NCI-H345 treated with DMSO at 0.1 percent for 48 hours (cell line): Measurements from ENCODE around the gene ADRA2B.
"Not testable (repeated sequence)": the region's sequence is repeated elsewhere in the genome, so short reads cannot be mapped to it uniquely, and the experiment has no call there.

ENCODE experiments used
- DNase-seq: peaks from one replicate; lab custom pipeline; 2025; ENCODE audit not compliant: unreplicated experiment; lab: John Stamatoyannopoulos, UW

ADRA2B gene

GRCh38 chr2:96116424-96116878 lies at the start of gene ADRA2B:
Gene ADRA2B, minus strand, starts transcription at chr2:96116571. Its CDS starts 422 bp downstream, at chr2:96116149.
- no peak for DNase-seq

- DNase-seq, result no peak
Observed at GRCh38 chr2:96164459-96165184, 48.3 kb upstream of the ADRA2B start.

GRCh38 chr2:96163768-96164429 lies 47.5 kb upstream of the ADRA2B start:
- DNase-seq, result no peak

GRCh38 chr2:96163415-96163767 lies 47.0 kb upstream of the ADRA2B start:
- no peak for DNase-seq

- no peak for DNase-seq
Observed at GRCh38 chr2:96161898-96162297, 45.5 kb upstream of the ADRA2B start.

- not testable (repeated sequence) for DNase-seq
Observed at GRCh38 chr2:96160366-96160765, 44.0 kb upstream of the ADRA2B start.

GRCh38 chr2:96159084-96159830 lies 42.9 kb upstream of the ADRA2B start:
- no peak for DNase-seq

GRCh38 chr2:96158554-96158940 lies 42.2 kb upstream of the ADRA2B start:
- DNase-seq, result no peak

- DNase-seq, result no peak
Observed at GRCh38 chr2:96157649-96158553, 41.5 kb upstream of the ADRA2B start.

- DNase-seq, result no peak
Observed at GRCh38 chr2:96156926-96157648, 40.7 kb upstream of the ADRA2B start.

- DNase-seq, result no peak
Observed at GRCh38 chr2:96156011-96156820, 39.8 kb upstream of the ADRA2B start.

- DNase-seq, result no peak
Observed at GRCh38 chr2:96154506-96155380, 38.4 kb upstream of the ADRA2B start.

- DNase-seq, result no peak
Observed at GRCh38 chr2:96153991-96154431, 37.6 kb upstream of the ADRA2B start.

GRCh38 chr2:96153291-96153713 lies 36.9 kb upstream of the ADRA2B start:
- DNase-seq, result no peak

- DNase-seq, result no peak
Observed at GRCh38 chr2:96152304-96153161, 36.2 kb upstream of the ADRA2B start.

GRCh38 chr2:96151595-96152303 lies 35.4 kb upstream of the ADRA2B start:
- no peak for DNase-seq
